D721Med (cell line): ENCODE results near the gene AFF3.

Experiments used
- DNase-seq: peaks from one replicate; pipeline ENCODE4 v3.0.0; 2011; ENCODE audit warnings: low spot score; ENCODE audit not compliant: insufficient read length
- FAIRE-seq: peaks from 2 replicates; lab custom pipeline; 2011; peaks lifted over from hg19 to GRCh38; lab: Jason Lieb, UNC
- CTCF ChIP-seq: IDR thresholded peaks from 2 replicates; pipeline ENCODE4 v1.5.1; 2012; ENCODE audit warnings: mild to moderate bottlenecking, control low read depth; ENCODE audit not compliant: insufficient read depth; ENCODE audit errors: missing control alignments

The AFF3 gene

GRCh38 chr2:100063459-100063953 is 78.9 kb downstream of the AFF3 start:
- FAIRE-seq: no peak
- no peak for TF ChIP-seq CTCF

GRCh38 chr2:100062336-100062735 is 80.1 kb downstream of the AFF3 start:
- TF ChIP-seq CTCF: no peak
- no peak for FAIRE-seq
- DNase-seq: no peak

More at GRCh38 chr2:100063459-100063953, 78.9 kb downstream of the AFF3 start:
- no peak for DNase-seq

- DNase-seq (no peak), FAIRE-seq (no peak)
- no peak for TF ChIP-seq CTCF
Measured at GRCh38 chr2:100060875-100061274, 81.5 kb downstream of the AFF3 start.

- TF ChIP-seq CTCF: no peak
Measured at GRCh38 chr2:100059638-100060037, 82.8 kb downstream of the AFF3 start.

GRCh38 chr2:100057901-100058261 is 84.5 kb downstream of the AFF3 start:
- no peak for DNase-seq
- FAIRE-seq: no peak
- no peak for TF ChIP-seq CTCF

More at GRCh38 chr2:100059638-100060037, 82.8 kb downstream of the AFF3 start:
- DNase-seq (no peak), FAIRE-seq (no peak)

GRCh38 chr2:100054426-100054825 is 88.0 kb downstream of the AFF3 start:
- DNase-seq (no peak), FAIRE-seq (no peak)
- TF ChIP-seq CTCF: no peak

- DNase-seq (no peak), FAIRE-seq (no peak)
- TF ChIP-seq CTCF: no peak
Measured at GRCh38 chr2:100053087-100053885, 89.1 kb downstream of the AFF3 start.
